GM18526 (cell line): ENCODE data around the gene NCMAP.

Source experiments
- POLR2A ChIP-seq: IDR thresholded peaks from 3 replicates; pipeline ENCODE4 v1.6.1; 2011; ENCODE audit not compliant: insufficient read length; ENCODE audit errors: extremely low read depth

NCMAP gene

GRCh38 chr1:24636661-24637357 lies 80.9 kb downstream of the NCMAP start:
- TF ChIP-seq POLR2A: no peak

GRCh38 chr1:24639094-24639493 lies 83.2 kb downstream of the NCMAP start:
- no peak for TF ChIP-seq POLR2A

- TF ChIP-seq POLR2A: no peak
Measured at GRCh38 chr1:24639881-24640280, 84.0 kb downstream of the NCMAP start.

- TF ChIP-seq POLR2A: no peak
Measured at GRCh38 chr1:24640288-24640687, 84.4 kb downstream of the NCMAP start.

GRCh38 chr1:24641646-24642151 lies 85.8 kb downstream of the NCMAP start:
- TF ChIP-seq POLR2A: no peak

- peak; percentile 85 for TF ChIP-seq POLR2A
Measured at GRCh38 chr1:24642481-24643362, 86.8 kb downstream of the NCMAP start, which contains the start of gene SRRM1. SRRM1 (plus strand) TSS chr1:24643302; CDS start chr1:24643327, 25 bp downstream.

- TF ChIP-seq POLR2A: no peak
Measured at GRCh38 chr1:24643363-24644099, 87.6 kb downstream of the NCMAP start.

GRCh38 chr1:24644100-24644384 lies 88.2 kb downstream of the NCMAP start:
- no peak for TF ChIP-seq POLR2A

- no peak for TF ChIP-seq POLR2A
Measured at GRCh38 chr1:24648919-24649318, 93.0 kb downstream of the NCMAP start.

GRCh38 chr1:24652382-24652781 lies 96.5 kb downstream of the NCMAP start:
- TF ChIP-seq POLR2A: no peak

- TF ChIP-seq POLR2A: no peak
Measured at GRCh38 chr1:24654010-24654409, 98.1 kb downstream of the NCMAP start.

GRCh38 chr1:24656046-24656445 lies 100.2 kb downstream of the NCMAP start:
- no peak for TF ChIP-seq POLR2A

GRCh38 chr1:24657781-24658180 lies 101.9 kb downstream of the NCMAP start:
- TF ChIP-seq POLR2A: no peak
